Measurements from ENCODE around the gene PSTPIP1.

DNA sequence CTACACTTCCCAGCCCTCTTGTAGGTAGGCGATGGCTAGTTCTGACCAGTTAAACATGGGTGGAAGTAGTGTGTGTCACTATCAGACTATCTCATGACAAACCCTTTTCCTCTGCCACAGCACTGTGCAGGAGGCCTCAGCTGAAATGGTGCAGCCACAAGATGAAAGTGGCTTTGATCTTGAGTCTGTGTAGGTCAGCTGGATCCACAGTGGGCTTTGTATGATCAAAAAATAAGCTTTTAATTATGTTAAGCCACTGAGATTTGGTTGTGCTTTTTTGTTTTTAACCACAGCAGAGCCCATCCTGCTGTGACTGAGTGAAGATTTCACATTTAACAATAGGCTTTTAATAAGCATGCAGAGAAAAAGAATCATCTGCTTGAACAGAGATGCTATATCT, 43.7 kb upstream of the PSTPIP1 start:
- TF ChIP-seq CBX2 (IDR thresholded peaks at IDR 0.05; ENCODE audit: low read depth, low read length), result no peak
- no peak for TF ChIP-seq CBX2 (CRISPR knock-in tag; IDR thresholded peaks at IDR 0.05; ENCODE audit: low read depth)
- TF ChIP-seq, protein P1, sequence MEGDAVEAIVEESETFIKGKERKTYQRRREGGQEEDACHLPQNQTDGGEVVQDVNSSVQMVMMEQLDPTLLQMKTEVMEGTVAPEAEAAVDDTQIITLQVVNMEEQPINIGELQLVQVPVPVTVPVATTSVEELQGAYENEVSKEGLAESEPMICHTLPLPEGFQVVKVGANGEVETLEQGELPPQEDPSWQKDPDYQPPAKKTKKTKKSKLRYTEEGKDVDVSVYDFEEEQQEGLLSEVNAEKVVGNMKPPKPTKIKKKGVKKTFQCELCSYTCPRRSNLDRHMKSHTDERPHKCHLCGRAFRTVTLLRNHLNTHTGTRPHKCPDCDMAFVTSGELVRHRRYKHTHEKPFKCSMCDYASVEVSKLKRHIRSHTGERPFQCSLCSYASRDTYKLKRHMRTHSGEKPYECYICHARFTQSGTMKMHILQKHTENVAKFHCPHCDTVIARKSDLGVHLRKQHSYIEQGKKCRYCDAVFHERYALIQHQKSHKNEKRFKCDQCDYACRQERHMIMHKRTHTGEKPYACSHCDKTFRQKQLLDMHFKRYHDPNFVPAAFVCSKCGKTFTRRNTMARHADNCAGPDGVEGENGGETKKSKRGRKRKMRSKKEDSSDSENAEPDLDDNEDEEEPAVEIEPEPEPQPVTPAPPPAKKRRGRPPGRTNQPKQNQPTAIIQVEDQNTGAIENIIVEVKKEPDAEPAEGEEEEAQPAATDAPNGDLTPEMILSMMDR (CRISPR knock-in tag; IDR thresholded peaks at IDR 0.05), result no peak
- no peak for TF ChIP-seq AGO1 (IDR thresholded peaks at IDR 0.05; ENCODE audit: low read depth, low read length, poor library complexity, severe bottlenecking)
- TF ChIP-seq HCFC1 (IDR thresholded peaks at IDR 0.05; ENCODE audit: low read depth, low read length), result no peak
- TF ChIP-seq POLR2A (IDR thresholded peaks at IDR 0.05; ENCODE audit: insufficient read depth in 1 of 2, low read depth in 2 of 2, low read length in 2 of 2), result no peak

Measured in HepG2 (cell line).